Effector memory CD8-positive, alpha-beta T cell (primary cell): ENCODE measurements around the gene MTUS2.

Source experiments
- ATAC-seq: fragments of 150-1000 bp; cut with Tn5 transposase; replicated peaks from 2 replicates; pipeline ENCODE4 v1.10.0; 2021; ENCODE audit warnings: mild to moderate bottlenecking, moderate library complexity
- DNase-seq, 3 experiments: peaks; one replicate each; pipeline ENCODE4 v3.0.0; 2021
- H3K27ac Mint-ChIP-seq, 2 donors: one replicate each; pipeline ENCODE4 v1.8.0; 2022; ENCODE audit warnings: mild to moderate bottlenecking in 2 of 2, mixed read lengths in 2 of 2, moderate library complexity in 2 of 2
- H3K27me3 Mint-ChIP-seq, 2 donors: one replicate each; pipeline ENCODE4 v1.8.0; 2022; ENCODE audit warnings: mixed read lengths in 2 of 2
- H3K36me3 Mint-ChIP-seq: one replicate; pipeline ENCODE4 v1.8.0; 2022; ENCODE audit warnings: mild to moderate bottlenecking, moderate library complexity, mixed read lengths; ENCODE audit not compliant: insufficient read depth
- H3K4me1 Mint-ChIP-seq, 2 donors: one replicate each; pipeline ENCODE4 v1.8.0; 2022; ENCODE audit warnings: low read depth in 2 of 2, mixed read lengths in 2 of 2
- H3K4me3 Mint-ChIP-seq, 2 donors: one replicate each; pipeline ENCODE4 v1.8.0; 2022; ENCODE audit warnings: mild to moderate bottlenecking in 2 of 2, mixed read lengths in 2 of 2, moderate library complexity in 2 of 2
- H3K9me3 Mint-ChIP-seq, 2 donors: one replicate each; pipeline ENCODE4 v1.8.0; 2022; ENCODE audit warnings: mixed read lengths in 2 of 2
- total RNA-seq, 9 experiments: gene quantifications; one replicate each; lab custom pipeline; 2026; lab: John Stamatoyannopoulos, UW

MTUS2 gene
- 0 to 1.6 (median 0.10) reads per million in 9 experiments for total RNA-seq

DNA sequence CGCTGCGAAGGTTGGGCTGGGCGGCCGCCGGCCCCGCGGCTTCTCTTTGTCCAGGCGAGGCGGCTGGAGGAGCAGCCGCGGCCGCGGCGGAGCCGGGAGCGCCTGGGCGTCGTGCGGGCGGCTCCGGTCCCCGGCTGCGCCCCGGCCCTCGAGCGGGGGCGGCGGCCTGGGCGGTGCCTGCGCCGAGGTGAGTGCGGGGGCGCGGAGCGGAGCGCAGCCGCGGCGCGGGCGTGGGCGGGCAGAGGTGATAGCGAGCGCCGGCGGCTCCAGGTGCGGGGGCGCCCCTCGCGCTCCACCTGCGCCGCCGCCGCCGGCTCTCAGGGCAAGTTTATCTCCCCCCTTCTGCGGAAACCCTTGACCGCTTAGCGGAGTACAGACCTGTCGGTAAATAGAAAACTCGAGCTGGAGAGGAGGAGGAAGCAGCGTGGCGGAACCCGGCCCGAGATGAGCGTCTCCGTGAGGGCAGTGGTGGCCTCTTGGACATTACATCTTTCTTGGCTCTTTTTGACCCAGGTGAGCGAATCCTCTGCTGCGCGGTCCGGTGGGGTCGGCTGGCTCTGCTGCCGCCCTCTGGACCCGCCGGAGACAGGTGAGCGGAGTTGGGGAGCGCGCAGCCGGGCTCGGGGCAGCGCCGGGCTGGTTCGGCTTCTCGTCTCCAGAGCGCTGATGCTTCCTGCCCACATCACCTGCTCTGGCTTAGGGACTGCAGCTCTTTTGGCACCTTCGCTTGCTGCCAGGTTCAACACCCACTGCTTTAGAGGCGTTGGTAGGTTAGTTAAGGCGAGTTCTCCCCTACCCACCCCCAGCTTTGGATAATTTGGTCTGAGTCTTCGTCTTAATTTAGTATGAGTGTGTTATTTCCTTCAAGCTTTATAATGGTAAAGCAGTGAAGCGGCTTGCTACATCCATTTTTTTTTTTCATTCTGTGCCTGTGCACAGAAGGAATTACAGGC is at the start of gene MTUS2:
Gene MTUS2, plus strand, starts transcription at position 241 of the 953 bp plus-strand sequence.
- H3K4me3 Mint-ChIP-seq: peak within 1 kb of the TSS; percentile 44 to 53
- no peaks in the 10 kb centered on the region for H3K36me3 Mint-ChIP-seq
- peaks cover 0 to 10% of the 10 kb centered on the region in 2 donors for H3K9me3 Mint-ChIP-seq
- ATAC-seq (peak; percentile 54), DNase-seq (no peak)
- H3K27me3 Mint-ChIP-seq: peaks cover 68 to 78% of the 10 kb centered on the region in 2 donors
- H3K4me1 Mint-ChIP-seq: peaks cover 0 to 2% of the 10 kb centered on the region in 2 donors
- no peak within 1 kb of the TSS for H3K27ac Mint-ChIP-seq

DNA sequence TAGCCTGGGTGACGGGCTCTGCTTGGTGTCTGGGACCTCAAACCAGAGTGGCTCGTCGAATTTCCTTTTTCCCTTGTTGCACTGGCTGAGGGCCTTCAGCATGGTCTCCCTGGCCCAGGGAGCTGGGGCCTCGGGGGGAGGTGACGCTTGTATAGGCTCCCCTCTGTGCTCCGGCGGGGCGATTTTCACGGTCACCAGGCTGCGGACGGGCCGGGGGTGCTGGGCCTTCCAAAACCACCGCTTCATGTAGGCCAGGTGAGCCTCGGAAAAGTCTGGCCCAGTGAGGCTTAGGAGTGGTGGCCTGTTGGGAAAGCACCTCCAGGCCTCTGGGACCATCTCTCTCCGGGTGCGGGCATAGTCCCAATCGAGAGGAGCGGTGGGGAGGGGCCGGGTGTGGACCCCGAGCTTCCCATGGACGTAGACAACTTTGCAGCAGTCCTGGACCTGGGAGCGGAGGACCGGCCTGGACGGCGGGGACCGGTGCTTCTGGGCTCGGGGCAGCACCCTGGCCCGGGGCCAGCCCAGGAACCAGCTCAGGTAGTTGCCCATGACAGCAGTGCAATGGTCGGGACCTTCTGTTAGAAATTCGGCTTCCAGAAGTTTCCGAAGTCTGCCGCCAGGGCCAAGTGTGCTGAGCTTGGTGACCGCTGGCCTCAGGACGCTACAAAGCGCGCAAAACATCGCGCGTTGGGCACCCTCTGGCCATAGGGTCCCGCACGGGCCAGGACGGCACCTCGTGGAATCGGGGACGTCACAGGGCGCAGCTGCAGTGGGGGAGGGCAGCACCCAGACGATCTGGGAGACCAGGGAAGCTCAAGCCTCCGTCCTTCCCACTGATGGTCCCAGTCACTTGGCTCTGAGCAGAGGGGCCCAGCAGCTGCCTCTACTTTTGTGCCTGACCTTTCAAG is 41.6 kb upstream of the MTUS2 start:
- Mint-ChIP-seq H3K27me3 (peaks cover 49 to 56% of the 10 kb centered on the region in 2 donors), H3K4me3 (no peak overlapping the region), H3K4me1 (no peaks in the 10 kb centered on the region), H3K36me3 (no peaks in the 10 kb centered on the region), H3K9me3 (peaks cover 0 to 2% of the 10 kb centered on the region in 2 donors), H3K27ac (no peak overlapping the region)
- DNase-seq (no peak), ATAC-seq (no peak)

DNA sequence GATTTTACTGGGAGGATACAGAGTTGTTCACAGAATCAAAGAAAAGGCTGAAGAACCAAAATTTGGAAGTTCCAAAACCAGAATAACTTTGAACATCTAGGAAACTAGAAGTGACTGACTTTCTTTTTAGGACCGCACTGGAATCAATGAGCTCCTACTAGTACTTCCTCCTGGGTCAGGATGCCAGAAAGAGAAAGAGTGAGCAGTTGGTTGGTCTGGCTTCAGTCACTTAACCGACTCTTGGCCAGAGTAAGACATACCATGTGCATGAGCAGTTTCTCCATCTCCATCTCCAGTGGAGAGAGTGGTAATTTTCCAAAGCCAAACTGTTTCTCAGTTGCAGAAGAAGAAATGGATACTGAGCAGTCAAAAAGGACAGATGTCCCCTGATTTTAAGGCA is 27.1 kb upstream of the MTUS2 start:
- no peaks in the 10 kb centered on the region for H3K36me3 Mint-ChIP-seq
- no peak overlapping the region for H3K27ac Mint-ChIP-seq
- DNase-seq (no peak), ATAC-seq (no peak)
- H3K4me3 Mint-ChIP-seq: no peak overlapping the region
- no peaks in the 10 kb centered on the region for H3K4me1 Mint-ChIP-seq
- no peaks in the 10 kb centered on the region for H3K9me3 Mint-ChIP-seq
- H3K27me3 Mint-ChIP-seq: peaks cover 44 to 51% of the 10 kb centered on the region in 2 donors

DNA sequence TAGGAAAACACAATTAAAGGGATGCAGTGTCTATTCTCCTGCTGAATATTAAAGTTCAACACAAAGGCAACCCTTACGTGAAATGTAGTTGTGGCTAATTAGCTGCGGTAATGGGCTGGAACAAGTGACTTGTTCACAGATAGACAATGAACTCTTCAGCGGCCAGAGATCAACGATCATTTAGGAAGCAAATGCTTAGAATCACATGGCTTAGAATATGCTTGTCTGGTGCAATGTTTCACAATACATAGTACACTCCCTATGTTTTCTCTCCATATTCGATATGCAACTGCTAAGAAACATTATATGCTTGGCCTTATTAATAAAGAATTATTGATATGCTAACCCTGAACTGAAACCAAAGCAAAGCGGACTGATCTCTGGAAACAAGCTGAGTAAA is 25.7 kb upstream of the MTUS2 start:
- H3K4me3 Mint-ChIP-seq: no peak overlapping the region
- H3K9me3 Mint-ChIP-seq: no peaks in the 10 kb centered on the region
- no peak for DNase-seq
- no peaks in the 10 kb centered on the region for H3K4me1 Mint-ChIP-seq
- no peak overlapping the region for H3K27ac Mint-ChIP-seq
- no peak for ATAC-seq
- peaks cover 39 to 57% of the 10 kb centered on the region in 2 donors for H3K27me3 Mint-ChIP-seq
- no peaks in the 10 kb centered on the region for H3K36me3 Mint-ChIP-seq

DNA sequence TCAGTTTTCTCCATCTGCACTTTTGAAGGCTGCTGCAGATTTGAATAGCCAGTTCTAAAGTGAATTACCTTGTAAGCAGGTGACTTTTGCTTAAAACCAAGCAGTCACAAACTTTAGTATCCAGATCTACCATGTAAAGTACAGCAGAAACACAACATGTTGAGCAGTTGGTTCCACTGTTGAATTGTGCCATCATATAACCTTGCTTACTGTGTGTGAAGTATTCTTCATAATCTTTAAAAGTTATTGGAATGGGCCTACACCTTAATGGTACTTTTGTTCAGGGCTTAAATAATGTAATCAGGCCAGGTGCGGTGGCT is 23.2 kb upstream of the MTUS2 start:
- H3K4me1 Mint-ChIP-seq: no peaks in the 10 kb centered on the region
- ATAC-seq: no peak
- no peak for DNase-seq
- no peaks in the 10 kb centered on the region for H3K9me3 Mint-ChIP-seq
- H3K4me3 Mint-ChIP-seq: no peak overlapping the region
- no peak overlapping the region for H3K27ac Mint-ChIP-seq
- H3K36me3 Mint-ChIP-seq: no peaks in the 10 kb centered on the region
- peaks cover 21 to 35% of the 10 kb centered on the region in 2 donors for H3K27me3 Mint-ChIP-seq

DNA sequence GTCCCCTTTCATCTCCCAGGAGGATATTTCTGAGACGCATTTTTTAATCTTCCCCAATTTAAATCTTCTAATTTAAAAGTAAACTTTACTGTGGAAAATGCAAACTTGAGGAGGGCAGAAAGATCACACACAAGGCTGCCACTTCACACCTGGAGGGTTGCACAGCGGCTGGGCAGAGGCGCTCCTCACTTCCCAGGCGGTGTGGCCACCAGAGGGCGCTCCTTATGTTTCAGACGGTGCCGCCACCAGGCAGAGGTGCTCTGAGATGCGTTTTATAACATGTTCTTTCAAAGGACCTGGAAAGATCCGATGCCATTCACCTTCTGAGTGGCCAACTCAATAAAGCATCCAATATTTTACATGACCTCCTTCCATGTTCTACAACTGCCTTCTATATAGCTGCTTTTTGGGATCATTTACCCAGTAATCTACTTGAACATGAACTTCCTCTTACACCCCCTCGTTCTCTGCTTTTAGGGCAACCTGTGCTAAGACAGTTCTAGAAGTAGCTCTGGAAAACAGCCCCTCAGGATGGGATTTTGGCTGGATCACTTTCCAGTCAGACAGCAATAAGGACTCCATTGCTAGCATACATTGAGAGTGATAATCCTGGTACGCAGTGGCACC is 14.8 kb upstream of the MTUS2 start:
- ATAC-seq (no peak), DNase-seq (no peak)

DNA sequence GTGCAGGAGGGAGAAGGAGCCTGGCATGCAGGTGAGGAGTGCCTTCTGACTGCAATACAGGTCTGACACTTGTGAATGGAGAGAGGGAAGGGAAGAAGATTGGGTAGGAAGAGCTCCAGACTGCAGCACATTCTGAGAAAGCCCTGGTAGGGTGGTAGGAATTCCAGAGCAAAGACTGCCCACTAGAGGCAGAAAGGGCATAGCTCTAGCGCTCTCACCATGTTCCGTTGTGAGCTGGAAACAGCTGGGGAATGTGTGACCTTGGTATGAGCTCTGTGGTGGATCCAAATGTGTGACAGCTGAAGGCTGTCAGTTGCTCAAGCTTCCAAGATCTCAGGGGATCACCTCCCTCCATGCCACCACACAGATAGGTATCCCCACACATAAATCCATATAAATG is 2.9 kb upstream of the MTUS2 start:
- Mint-ChIP-seq H3K4me3 (no peak overlapping the region), H3K27ac (no peak overlapping the region), H3K36me3 (no peaks in the 10 kb centered on the region), H3K27me3 (peaks cover 46 to 47% of the 10 kb centered on the region in 2 donors), H3K9me3 (peaks cover 0 to 5% of the 10 kb centered on the region in 2 donors), H3K4me1 (peaks cover 0 to 2% of the 10 kb centered on the region in 2 donors)
- ATAC-seq (no peak), DNase-seq (no peak)

More for the DNA sequence above, 14.8 kb upstream of the MTUS2 start:
- Mint-ChIP-seq H3K4me1 (no peaks in the 10 kb centered on the region), H3K27ac (no peak overlapping the region), H3K36me3 (no peaks in the 10 kb centered on the region), H3K27me3 (peaks cover 9 to 25% of the 10 kb centered on the region in 2 donors), H3K9me3 (peaks cover 8% of the 10 kb centered on the region in 2 donors), H3K4me3 (no peak overlapping the region)

DNA sequence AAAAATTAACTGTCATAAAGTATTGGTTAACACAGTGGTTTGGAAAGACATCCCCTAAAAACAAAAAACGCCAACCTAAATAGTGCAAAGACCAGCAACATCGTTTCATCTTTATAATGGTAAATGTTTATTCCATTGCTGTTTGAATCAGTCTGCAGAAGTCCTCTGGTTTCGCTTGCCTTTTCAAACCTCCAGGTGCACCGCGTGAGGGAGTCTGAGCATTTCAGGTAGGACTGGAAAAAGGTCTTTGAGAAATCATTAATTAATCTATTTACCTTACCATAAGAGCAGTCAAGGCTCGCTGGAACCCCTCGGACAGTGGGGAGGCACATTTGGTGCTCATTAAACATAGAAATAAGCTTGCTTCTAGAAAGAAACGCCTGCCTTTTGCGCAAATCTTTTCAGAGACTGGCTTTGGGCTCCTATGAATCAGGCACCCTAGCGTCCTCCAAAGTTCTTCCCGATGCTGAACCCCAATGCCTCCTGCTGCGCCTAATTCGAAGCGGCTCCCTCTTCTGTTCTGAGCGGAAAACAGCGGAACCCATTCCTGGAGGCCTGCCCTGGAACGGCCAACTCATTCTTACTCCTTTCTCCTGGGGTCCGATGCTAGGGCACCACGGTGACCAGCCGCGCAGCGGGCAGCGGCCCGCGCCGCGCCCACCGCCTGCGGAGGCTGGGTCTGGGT is 951 bp upstream of the MTUS2 start:
- H3K4me3 Mint-ChIP-seq: peak overlapping the region; percentile 34 to 35
- no peaks in the 10 kb centered on the region for H3K36me3 Mint-ChIP-seq
- H3K4me1 Mint-ChIP-seq: peaks cover 0 to 2% of the 10 kb centered on the region in 2 donors
- DNase-seq (no peak), ATAC-seq (no peak)
- H3K9me3 Mint-ChIP-seq: peaks cover 0 to 8% of the 10 kb centered on the region in 2 donors
- peaks cover 65 to 66% of the 10 kb centered on the region in 2 donors for H3K27me3 Mint-ChIP-seq
- no peak overlapping the region for H3K27ac Mint-ChIP-seq

DNA sequence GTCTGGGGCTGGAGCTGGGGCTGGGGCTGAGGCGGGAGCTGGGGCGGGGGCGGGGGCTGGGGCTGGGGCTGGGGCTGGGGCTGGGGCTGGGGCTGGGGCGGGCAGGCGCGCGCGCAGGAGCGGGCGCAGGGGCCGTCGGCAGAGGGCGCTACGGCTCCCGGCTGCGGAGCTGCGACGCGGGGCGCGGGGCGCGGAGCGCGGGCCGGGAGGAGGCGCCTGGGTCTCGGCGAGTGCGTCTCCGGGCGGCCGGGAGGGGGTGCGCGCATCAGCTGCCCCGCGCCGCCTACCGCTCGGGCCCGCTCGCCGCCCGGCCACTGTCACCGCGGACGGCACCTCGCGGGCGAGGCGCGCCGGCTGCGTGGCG is 422 bp upstream of the MTUS2 start:
- Mint-ChIP-seq H3K27me3 (peaks cover 70 to 72% of the 10 kb centered on the region in 2 donors), H3K4me1 (peaks cover 0 to 2% of the 10 kb centered on the region in 2 donors), H3K9me3 (peaks cover 0 to 10% of the 10 kb centered on the region in 2 donors), H3K4me3 (peak overlapping the region in 1 of 2 donors; percentile 34), H3K27ac (no peak overlapping the region), H3K36me3 (no peaks in the 10 kb centered on the region)
- DNase-seq: peak in 2 of 3 experiments; percentile 10 to 21
- peak; percentile 83 for ATAC-seq

DNA sequence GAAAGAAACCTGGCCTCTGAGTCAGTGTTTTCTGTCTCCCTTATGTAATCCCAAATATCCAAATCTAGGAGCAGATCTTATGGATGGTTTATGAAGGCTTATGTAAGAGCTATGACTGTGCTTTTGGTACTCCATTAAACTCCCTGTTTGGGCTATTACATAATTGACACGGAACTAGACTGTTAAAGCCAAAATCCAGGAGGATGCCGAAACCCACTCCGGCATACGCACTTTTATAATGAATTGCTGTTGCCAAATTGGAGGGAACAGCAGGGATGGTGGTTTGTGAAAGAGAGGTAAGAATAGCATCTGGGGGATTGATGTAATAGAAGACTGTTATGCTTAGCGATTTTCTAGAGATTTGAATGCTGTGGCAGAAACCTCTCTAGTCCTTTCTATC is 2.0 kb downstream of the MTUS2 start:
- peaks cover 0 to 5% of the 10 kb centered on the region in 2 donors for H3K9me3 Mint-ChIP-seq
- DNase-seq: no peak
- H3K36me3 Mint-ChIP-seq: no peaks in the 10 kb centered on the region
- ATAC-seq: no peak
- H3K4me3 Mint-ChIP-seq: no peak overlapping the region
- H3K27ac Mint-ChIP-seq: no peak overlapping the region
- H3K27me3 Mint-ChIP-seq: peaks cover 60 to 74% of the 10 kb centered on the region in 2 donors
- H3K4me1 Mint-ChIP-seq: peaks cover 0 to 2% of the 10 kb centered on the region in 2 donors

DNA sequence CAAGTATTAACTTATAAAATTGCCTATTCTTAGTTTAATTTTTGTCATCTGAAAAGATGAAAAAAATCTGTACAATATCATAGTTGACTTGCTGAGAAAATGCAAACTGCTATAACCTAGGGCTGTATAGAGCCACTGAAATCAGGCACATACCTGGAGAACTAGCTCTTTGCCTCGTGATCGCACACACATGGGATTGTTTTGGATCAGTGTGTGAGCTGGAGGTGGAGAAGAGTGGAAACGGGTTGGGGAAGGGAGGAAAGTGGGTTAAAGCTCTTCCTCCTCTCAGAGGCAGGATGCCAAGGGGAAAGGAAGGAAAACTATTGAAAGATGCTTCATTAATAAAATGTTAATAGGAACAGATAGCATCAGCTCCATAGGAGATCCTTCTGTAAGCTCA is 2.7 kb downstream of the MTUS2 start:
- Mint-ChIP-seq H3K27me3 (peaks cover 54 to 67% of the 10 kb centered on the region in 2 donors), H3K27ac (no peak overlapping the region), H3K36me3 (no peaks in the 10 kb centered on the region), H3K4me1 (peaks cover 0 to 2% of the 10 kb centered on the region in 2 donors), H3K9me3 (peaks cover 0 to 5% of the 10 kb centered on the region in 2 donors), H3K4me3 (no peak overlapping the region)
- ATAC-seq (no peak), DNase-seq (no peak)

DNA sequence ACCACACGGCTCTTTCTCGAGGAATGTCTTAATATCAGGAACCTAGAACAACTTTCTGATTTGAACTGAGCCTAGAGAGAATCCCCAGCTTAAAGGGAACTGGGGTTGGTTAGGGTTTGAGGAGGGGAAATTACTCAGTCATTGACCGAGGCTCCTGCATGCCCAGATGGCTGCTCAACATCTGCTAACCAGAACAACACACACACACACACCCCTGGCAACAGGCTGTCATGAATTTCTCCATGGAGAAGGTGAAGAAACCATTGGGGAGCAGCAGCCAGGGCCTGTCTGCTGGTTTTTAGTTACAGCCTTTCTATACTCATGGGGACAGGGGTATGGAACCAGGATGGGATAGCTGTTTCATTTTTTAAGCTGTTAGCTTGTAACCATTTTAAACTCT is 5.2 kb downstream of the MTUS2 start:
- peaks cover 6 to 12% of the 10 kb centered on the region in 2 donors for H3K9me3 Mint-ChIP-seq
- H3K4me1 Mint-ChIP-seq: no peaks in the 10 kb centered on the region
- no peak for DNase-seq
- H3K27ac Mint-ChIP-seq: no peak overlapping the region
- no peak for ATAC-seq
- no peak overlapping the region for H3K4me3 Mint-ChIP-seq
- H3K36me3 Mint-ChIP-seq: no peaks in the 10 kb centered on the region
- peaks cover 44 to 52% of the 10 kb centered on the region in 2 donors for H3K27me3 Mint-ChIP-seq
